K562 (cell line): Measurements from ENCODE around the gene IL12RB2. TPM values are rescaled to one million over a fixed set of nuclear protein-coding genes. Genes with fewer than 3 reads are reported as not detected.

Experiments
- ADNP ChIP-seq: fragments of 200-800 bp; sonication (Bioruptor generic); IDR thresholded peaks from 2 replicates; pipeline ENCODE4 v1.6.1; 2016; ENCODE audit warnings: missing genetic modification characterization, missing compliant biosample characterization
- BHLHE40 ChIP-seq: IDR thresholded peaks from 2 replicates; pipeline ENCODE4 v1.6.1; 2011; ENCODE audit warnings: low read length, improper control_type of control experiment
- CEBPB ChIP-seq: fragments of 450-650 bp; IDR thresholded peaks from 2 replicates; pipeline ENCODE4 v1.6.1; 2016; ENCODE audit warnings: missing genetic modification characterization, missing compliant biosample characterization
- ETS2 ChIP-seq: IDR thresholded peaks from 2 replicates; pipeline ENCODE4 v1.6.1; 2016; ENCODE audit warnings: borderline replicate concordance, missing genetic modification characterization, mild to moderate bottlenecking, moderate library complexity, missing compliant biosample characterization; ENCODE audit not compliant: poor library complexity, severe bottlenecking
- ETV5 ChIP-seq: sonication (generic); formaldehyde crosslinking; IDR thresholded peaks from 2 replicates; pipeline ENCODE4 v1.4.0; 2020; ENCODE audit warnings: low read depth, mild to moderate bottlenecking, missing genetic modification reagents
- MLX ChIP-seq, 2 experiments: fragments of 450-650 bp in 1 of 2; sonication (generic) in 1 of 2; formaldehyde crosslinking; conservative IDR thresholded peaks; 2 replicates each; pipeline versions ENCODE4 v1.4.0 to v1.8.1; 2020 to 2022; ENCODE audit warnings: mild to moderate bottlenecking in 1 of 2, missing genetic modification reagents in 1 of 2
- NR4A1 ChIP-seq, 2 experiments: fragments of 250-450 bp in 1 of 2; fragments of 450-650 bp in 1 of 2; sonication (Bioruptor Pico) in 1 of 2; IDR thresholded peaks; 2 replicates each; pipeline versions ENCODE4 v1.4.0 to v1.6.1; 2016 to 2020; ENCODE audit warnings: mild to moderate bottlenecking in 2 of 2, missing compliant biosample characterization in 1 of 2, missing genetic modification characterization in 1 of 2, moderate library complexity in 1 of 2
- PKNOX1 ChIP-seq: fragments of 450-650 bp; IDR thresholded peaks from 2 replicates; pipeline ENCODE4 v1.6.1; 2016
- RBM39 ChIP-seq: fragments of 200-400 bp; formaldehyde crosslinking; optimal IDR thresholded peaks from 2 replicates; pipeline ENCODE3; 2018; ENCODE audit warnings: low read depth, low read length
- SFPQ ChIP-seq: fragments of 200-400 bp; formaldehyde crosslinking; IDR thresholded peaks from 2 replicates; pipeline ENCODE4 v1.6.1; 2017; ENCODE audit warnings: mild to moderate bottlenecking, low read depth, low read length, moderate library complexity
- SIN3B ChIP-seq: fragments of 450-650 bp; IDR thresholded peaks from 2 replicates; pipeline ENCODE4 v1.6.1; 2017; ENCODE audit warnings: low read depth, mild to moderate bottlenecking, moderate library complexity
- SMARCE1 ChIP-seq: fragments of 450-650 bp; IDR thresholded peaks from 2 replicates; pipeline ENCODE4 v1.7.1; 2016; ENCODE audit warnings: mild to moderate bottlenecking
- TAF1 ChIP-seq: IDR thresholded peaks from 2 replicates; pipeline ENCODE4 v1.6.1; 2011; ENCODE audit warnings: mild to moderate bottlenecking, low read length, moderate library complexity; ENCODE audit not compliant: insufficient read depth, control insufficient read depth, severe bottlenecking; ENCODE audit errors: extremely low read depth
- TCF15 ChIP-seq: fragments of 250-450 bp; sonication (Bioruptor Pico); IDR thresholded peaks from 2 replicates; pipeline ENCODE4 v1.8.0; 2022; ENCODE audit warnings: moderate library complexity, mild to moderate bottlenecking, inconsistent platforms
- TEAD1 ChIP-seq, 2 experiments: fragments of 450-650 bp in 1 of 2; sonication (generic) in 1 of 2; formaldehyde crosslinking; IDR thresholded peaks; 2 replicates each; pipeline versions ENCODE4 v1.4.0 to v1.8.0; 2020 to 2022; ENCODE audit warnings: mild to moderate bottlenecking in 2 of 2, missing genetic modification reagents in 1 of 2
- TFAM ChIP-seq: fragments of 250-450 bp; sonication (Bioruptor Pico); conservative IDR thresholded peaks from 2 replicates; pipeline ENCODE4 v1.5.0; 2021; ENCODE audit warnings: mild to moderate bottlenecking, moderate library complexity
- ZFP1 ChIP-seq: fragments of 450-650 bp; formaldehyde crosslinking; IDR thresholded peaks from 2 replicates; pipeline ENCODE4 v1.4.0; 2020; ENCODE audit warnings: mild to moderate bottlenecking, mixed read lengths
- ZNF3 ChIP-seq: fragments of 250-450 bp; sonication (Bioruptor Pico); IDR thresholded peaks from 2 replicates; pipeline ENCODE4 v1.5.0; 2021; ENCODE audit warnings: mild to moderate bottlenecking, moderate library complexity
- ZNF436 ChIP-seq: fragments of 250-450, 450-650 bp; sonication (Bioruptor Pico); formaldehyde crosslinking; IDR thresholded peaks from 2 replicates; pipeline ENCODE4 v1.7.0; 2020; ENCODE audit warnings: mild to moderate bottlenecking
- ZSCAN29 ChIP-seq: fragments of 450-650 bp; IDR thresholded peaks from 2 replicates; pipeline ENCODE4 v1.6.1; 2017
- polyA plus RNA-seq, 8 experiments: library from polyadenylated mRNA; depleted of rRNA in 4 of 8; stranded (reverse) in 5 of 8; unstranded in 3 of 8; fragments of >200 nt; fragmentation: Nextera tagmentation in 2 of 8; fragmentation: Illumina TruSeq in 1 of 8; extraction: Ambion mirVana in 2 of 8; extraction: Trizol in 1 of 8; gene quantifications; 2 replicates each; pipeline versions ENCODE4 v1.2.1 to v1.2.3, GENCODE V29; 2011 to 2014; ENCODE audit warnings: inconsistent platforms in 1 of 8, missing spikeins in 1 of 8
- total RNA-seq, 7 experiments: library from RNA; depleted of rRNA in 6 of 7; stranded (reverse); fragments of >200 nt in 6 of 7; fragmentation: Illumina TruSeq in 2 of 7; extraction: Trizol in 2 of 7; gene quantifications; 2 replicates each; pipeline versions ENCODE4 v1.2.1 to v1.2.3, GENCODE V29; 2011 to 2021; ENCODE audit warnings: low replicate concordance in 1 of 7

IL12RB2 gene
- total and polyA plus RNA-seq, 9 of the 15 experiments (the other 6 are each of a cell fraction or from before 2014, with no cell fraction given), result 0.39 to 3.3 (median 1.9) TPM

GRCh38 chr1:67432745-67433144 is 125.1 kb downstream of the IL12RB2 start (continued):
- TF ChIP-seq MLX (CRISPR knock-in tag; conservative IDR thresholded peaks at IDR 0.05) (no peak), ZSCAN29 (no peak), TCF15 (CRISPR knock-in tag) (no peak), ETS2 (tag) (no peak), TAF1 (no peak), ZNF3 (CRISPR knock-in tag) (no peak), TEAD1 (CRISPR knock-in tag; IDR thresholded peaks at IDR 0.05) (no peak), CEBPB (no peak), ETV5 (CRISPR knock-in tag) (no peak), ZFP1 (no peak), ZNF436 (CRISPR knock-in tag) (no peak), SIN3B (no peak), BHLHE40 (no peak), TFAM (CRISPR knock-in tag) (no peak), SFPQ (no peak), PKNOX1 (peak; percentile 67), ADNP (0 out of 2 replicates have a peak, but pooled peaks have one; percentile 33), SMARCE1 (no peak), RBM39 (no peak), NR4A1 (CRISPR knock-in tag; IDR thresholded peaks at IDR 0.05) (no peak), NR4A1 (tag; IDR thresholded peaks at IDR 0.05) (no peak)
